ENCODE data around the gene DRGX. TPM values are rescaled to one million over a fixed set of nuclear protein-coding genes. Genes with fewer than 3 reads are reported as not detected.

Gene DRGX
- total RNA-seq, 2 donors from 2014 or later = not detected

DNA sequence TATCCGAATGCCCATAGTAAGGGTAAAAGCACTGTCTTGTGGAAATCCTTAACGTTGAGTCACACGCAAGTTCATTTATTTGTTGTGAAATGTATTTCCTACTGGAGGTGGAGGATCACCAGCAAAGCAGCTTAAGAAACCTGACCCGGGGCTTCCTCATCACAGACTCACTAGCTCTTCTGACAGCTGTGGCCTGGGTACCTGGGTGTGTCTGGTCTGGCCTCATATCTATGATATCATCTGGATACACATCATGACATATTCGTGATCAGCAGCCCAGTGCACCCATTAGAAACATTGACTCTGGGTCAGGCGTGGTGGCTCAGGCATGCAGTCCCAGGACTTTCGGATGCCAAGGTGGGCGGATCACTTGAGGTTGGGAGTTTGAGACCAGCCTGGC, 8.8 kb downstream of the DRGX start:
- Histone ChIP-seq H3K9me3 (no peaks in the 10 kb centered on the region), H3K36me3 (no peaks in the 10 kb centered on the region), H3K4me1 (ENCODE audit: control insufficient read depth in 1 of 2, low read depth in 2 of 2) (no peaks in the 10 kb centered on the region), H3K4me3 (no peak overlapping the region), H3K27ac (no peak overlapping the region), H3K27me3 (replicated peaks; ENCODE audit: insufficient read depth) (no peaks in the 10 kb centered on the region)
- no peak for ATAC-seq (ENCODE audit: insufficient number of reproducible peaks, low FRiP score, low read depth)
- DNase-seq (ENCODE audit: low spot score) = no peak
- TF ChIP-seq, protein P1, sequence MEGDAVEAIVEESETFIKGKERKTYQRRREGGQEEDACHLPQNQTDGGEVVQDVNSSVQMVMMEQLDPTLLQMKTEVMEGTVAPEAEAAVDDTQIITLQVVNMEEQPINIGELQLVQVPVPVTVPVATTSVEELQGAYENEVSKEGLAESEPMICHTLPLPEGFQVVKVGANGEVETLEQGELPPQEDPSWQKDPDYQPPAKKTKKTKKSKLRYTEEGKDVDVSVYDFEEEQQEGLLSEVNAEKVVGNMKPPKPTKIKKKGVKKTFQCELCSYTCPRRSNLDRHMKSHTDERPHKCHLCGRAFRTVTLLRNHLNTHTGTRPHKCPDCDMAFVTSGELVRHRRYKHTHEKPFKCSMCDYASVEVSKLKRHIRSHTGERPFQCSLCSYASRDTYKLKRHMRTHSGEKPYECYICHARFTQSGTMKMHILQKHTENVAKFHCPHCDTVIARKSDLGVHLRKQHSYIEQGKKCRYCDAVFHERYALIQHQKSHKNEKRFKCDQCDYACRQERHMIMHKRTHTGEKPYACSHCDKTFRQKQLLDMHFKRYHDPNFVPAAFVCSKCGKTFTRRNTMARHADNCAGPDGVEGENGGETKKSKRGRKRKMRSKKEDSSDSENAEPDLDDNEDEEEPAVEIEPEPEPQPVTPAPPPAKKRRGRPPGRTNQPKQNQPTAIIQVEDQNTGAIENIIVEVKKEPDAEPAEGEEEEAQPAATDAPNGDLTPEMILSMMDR (IDR thresholded peaks at IDR 0.05) = no peak

DNA sequence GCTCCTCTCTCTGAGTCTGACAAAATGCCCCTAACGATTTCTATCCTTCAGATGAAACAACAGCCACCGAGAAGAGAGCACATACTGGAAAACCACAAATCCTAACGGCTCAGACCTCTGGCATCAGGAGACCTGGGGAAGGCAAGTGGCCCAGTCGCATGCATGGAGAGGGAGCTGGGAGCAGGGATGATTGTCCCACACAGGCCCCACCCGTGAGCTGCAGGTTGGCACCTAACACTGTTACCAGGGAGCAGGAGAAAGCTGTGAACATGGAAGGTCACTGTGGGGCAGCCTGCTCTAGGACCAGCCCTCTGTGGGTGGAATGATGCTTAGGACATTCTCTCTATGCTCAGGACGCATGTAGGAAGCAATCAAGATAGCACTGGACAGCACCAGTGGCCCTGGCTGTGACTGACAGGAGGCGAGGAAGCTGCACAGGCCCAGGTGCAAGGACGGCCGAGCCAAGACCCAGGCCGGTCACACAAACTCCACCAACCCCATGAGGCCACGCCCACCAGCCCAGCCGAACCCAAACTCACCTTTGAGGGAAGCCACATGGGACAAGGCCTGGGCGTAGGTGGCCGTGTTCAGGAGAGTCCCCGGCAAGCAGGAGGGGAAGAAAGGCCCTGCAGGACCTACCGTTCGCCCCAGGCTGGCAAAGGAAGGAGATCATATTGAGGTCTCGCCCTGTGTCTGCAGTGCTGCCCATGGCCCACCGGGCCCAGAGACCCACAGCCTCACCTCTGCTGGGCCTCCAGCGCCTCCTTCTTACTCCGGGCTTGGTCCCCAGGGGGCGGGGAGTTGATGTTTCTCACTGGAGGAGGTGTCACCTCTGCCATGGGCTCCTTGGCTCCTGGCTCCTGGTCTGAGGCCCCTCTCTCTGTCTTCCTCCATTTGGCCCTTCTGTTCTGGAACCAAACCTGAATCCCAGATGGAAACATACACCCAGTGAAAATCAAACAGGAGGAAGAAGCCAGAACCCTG, 9.7 kb downstream of the DRGX start:
- Histone ChIP-seq H3K36me3 (no peaks in the 10 kb centered on the region), H3K4me3 (no peak overlapping the region), H3K4me1 (ENCODE audit: control insufficient read depth in 1 of 2, low read depth in 2 of 2) (no peaks in the 10 kb centered on the region), H3K27me3 (replicated peaks; ENCODE audit: insufficient read depth) (no peaks in the 10 kb centered on the region), H3K27ac (no peak overlapping the region), H3K9me3 (no peaks in the 10 kb centered on the region)
- ATAC-seq (ENCODE audit: insufficient number of reproducible peaks, low FRiP score, low read depth) = no peak
- no peak for DNase-seq (ENCODE audit: low spot score)
- TF ChIP-seq, protein P1 (IDR thresholded peaks at IDR 0.05) = no peak

DNA sequence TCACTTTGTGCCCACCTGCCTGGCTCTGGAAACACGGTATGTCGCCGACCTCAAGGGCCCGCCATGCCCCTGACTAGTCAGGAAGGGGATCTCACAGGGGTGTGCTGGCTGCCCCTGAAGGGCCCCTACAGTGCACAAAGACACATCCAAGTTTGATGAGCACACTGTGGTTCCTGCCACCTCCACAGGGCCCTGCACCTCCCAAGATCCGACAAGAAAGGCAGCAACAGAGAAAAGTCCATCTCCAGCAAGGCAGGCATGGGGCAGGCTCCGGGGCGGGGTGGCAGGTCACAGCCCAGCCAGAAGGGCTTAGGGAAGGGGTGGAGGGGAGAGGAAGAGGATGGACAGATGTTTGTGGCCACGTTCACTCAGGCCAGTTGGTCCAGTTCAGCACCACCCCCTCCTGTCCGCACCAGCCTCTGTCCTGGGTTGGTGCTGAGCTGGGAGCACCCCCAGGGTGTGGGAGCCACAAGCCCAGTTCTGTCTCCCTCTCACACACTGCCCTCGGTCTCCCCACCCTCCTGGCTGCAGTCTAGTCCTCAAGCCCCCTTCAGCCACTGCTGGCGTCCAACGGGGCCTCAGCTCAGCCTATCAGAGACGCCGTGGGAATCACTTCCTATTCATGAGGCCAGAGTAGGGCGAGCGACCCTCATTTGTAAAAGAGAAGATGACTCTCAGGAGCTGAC, 11.5 kb downstream of the DRGX start:
- TF ChIP-seq, protein P1 (IDR thresholded peaks at IDR 0.05) = no peak
- Histone ChIP-seq H3K27ac (no peak overlapping the region), H3K9me3 (no peaks in the 10 kb centered on the region), H3K36me3 (no peaks in the 10 kb centered on the region), H3K4me1 (ENCODE audit: control insufficient read depth in 1 of 2, low read depth in 2 of 2) (no peaks in the 10 kb centered on the region), H3K27me3 (replicated peaks; ENCODE audit: insufficient read depth) (no peaks in the 10 kb centered on the region), H3K4me3 (no peak overlapping the region)
- ATAC-seq (ENCODE audit: insufficient number of reproducible peaks, low FRiP score, low read depth) = no peak
- DNase-seq (ENCODE audit: low spot score) = no peak

DNA sequence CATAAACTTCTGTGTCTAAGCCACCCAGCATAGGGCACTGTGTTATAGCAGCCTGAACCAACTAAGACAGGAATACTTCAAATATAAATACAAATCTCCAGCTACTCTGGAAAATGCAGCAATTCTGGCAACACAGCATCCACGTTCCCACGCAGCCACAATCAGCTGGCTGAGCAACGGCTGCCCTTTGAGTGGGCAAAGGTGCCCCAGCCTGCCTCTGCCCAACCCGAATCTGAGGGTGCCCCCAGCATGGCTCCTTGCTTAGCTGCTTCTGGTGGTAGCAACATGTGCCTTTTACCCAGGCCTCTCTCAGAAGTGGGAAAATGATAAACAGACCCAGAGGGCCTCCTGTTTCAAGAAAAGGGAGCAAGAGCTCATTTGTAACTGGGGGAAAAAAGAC, 12.0 kb downstream of the DRGX start:
- Histone ChIP-seq H3K4me1 (ENCODE audit: control insufficient read depth in 1 of 2, low read depth in 2 of 2) (no peaks in the 10 kb centered on the region), H3K36me3 (no peaks in the 10 kb centered on the region), H3K27me3 (replicated peaks; ENCODE audit: insufficient read depth) (no peaks in the 10 kb centered on the region), H3K9me3 (no peaks in the 10 kb centered on the region), H3K4me3 (no peak overlapping the region), H3K27ac (no peak overlapping the region)
- ATAC-seq (ENCODE audit: insufficient number of reproducible peaks, low FRiP score, low read depth) = no peak
- no peak for DNase-seq (ENCODE audit: low spot score)
- TF ChIP-seq, protein P1 (IDR thresholded peaks at IDR 0.05) = no peak

DNA sequence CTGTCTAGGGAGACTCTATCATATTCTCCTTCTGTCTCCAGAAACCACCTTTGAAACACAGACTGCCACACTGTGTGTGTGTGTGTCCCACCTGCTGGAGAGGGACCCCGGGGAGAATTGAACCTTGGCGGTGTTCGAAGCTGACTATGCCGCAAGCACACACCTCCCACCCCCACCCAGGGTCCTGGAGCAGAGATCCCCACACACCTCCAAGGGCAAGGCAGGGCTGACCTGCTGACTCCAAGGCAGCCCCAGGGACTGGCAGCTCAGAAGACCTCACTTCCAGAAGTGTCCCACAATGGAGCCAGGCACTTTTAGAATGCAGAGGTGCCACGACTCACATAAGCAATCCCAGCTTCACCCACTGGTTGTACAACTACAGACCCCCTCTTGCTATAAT, 13.1 kb downstream of the DRGX start:
- Histone ChIP-seq H3K9me3 (no peaks in the 10 kb centered on the region), H3K4me3 (no peak overlapping the region), H3K4me1 (ENCODE audit: control insufficient read depth in 1 of 2, low read depth in 2 of 2) (no peaks in the 10 kb centered on the region), H3K27me3 (replicated peaks; ENCODE audit: insufficient read depth) (no peaks in the 10 kb centered on the region), H3K36me3 (no peaks in the 10 kb centered on the region), H3K27ac (no peak overlapping the region)
- no peak for ATAC-seq (ENCODE audit: insufficient number of reproducible peaks, low FRiP score, low read depth)
- TF ChIP-seq, protein P1 (IDR thresholded peaks at IDR 0.05) = no peak
- DNase-seq (ENCODE audit: low spot score) = no peak

Data from thoracic aorta (tissue), 2 donors.